OCI-LY1 (cell line): ENCODE results near the gene ZNF862.

Experiments used
- H2AFZ ChIP-seq: fragments of 200-600 bp; sonication (generic), shearing (Covaris generic); 2 replicates; pipeline ENCODE4 v1.6.0; 2014; ENCODE audit warnings: antibody characterized with exemption, mild to moderate bottlenecking, low read length
- H3F3A ChIP-seq: fragments of 200-600 bp; sonication (generic), shearing (Covaris generic); 2 replicates; pipeline ENCODE4 v1.6.0; 2014; ENCODE audit warnings: mild to moderate bottlenecking, antibody characterized with exemption, low read length, moderate library complexity; ENCODE audit not compliant: insufficient read depth
- H3K27ac ChIP-seq: fragments of 200-600 bp; sonication (generic); 2 replicates; pipeline ENCODE4 v1.5.1; 2014; ENCODE audit warnings: low read length, mixed run types, mild to moderate bottlenecking, low read depth; ENCODE audit not compliant: poor library complexity, severe bottlenecking
- H3K27me3 ChIP-seq: fragments of 200-600 bp; sonication (generic); 2 replicates; pipeline ENCODE4 v1.6.0; 2014; ENCODE audit warnings: antibody characterized with exemption, mild to moderate bottlenecking, low read length, moderate library complexity; ENCODE audit not compliant: insufficient read depth
- H3K36me3 ChIP-seq: fragments of 200-600 bp; sonication (generic); 2 replicates; pipeline ENCODE4 v1.6.1; 2014; ENCODE audit warnings: mild to moderate bottlenecking, antibody characterized with exemption, low read length, moderate library complexity, mixed read lengths; ENCODE audit not compliant: insufficient read depth
- H3K4me1 ChIP-seq: fragments of 200-600 bp; sonication (generic); 2 replicates; pipeline ENCODE4 v1.5.1; 2014; ENCODE audit warnings: mild to moderate bottlenecking, low read length, moderate library complexity; ENCODE audit not compliant: insufficient read depth, severe bottlenecking
- H3K4me2 ChIP-seq: fragments of 200-600 bp; sonication (generic), shearing (Covaris generic); 2 replicates; pipeline ENCODE4 v1.6.1; 2014; ENCODE audit warnings: low read length
- H3K4me3 ChIP-seq: fragments of 200-600 bp; sonication (generic); 2 replicates; pipeline ENCODE4 v1.5.1; 2014; ENCODE audit warnings: low read length, low read depth, mild to moderate bottlenecking, mixed read lengths; ENCODE audit not compliant: poor library complexity, severe bottlenecking
- H3K79me2 ChIP-seq: fragments of 200-600 bp; shearing (Covaris generic); 2 replicates; pipeline ENCODE4 v1.6.1; 2016; ENCODE audit warnings: mixed run types, low read length, mixed read lengths; ENCODE audit not compliant: insufficient read depth
- H3K9ac ChIP-seq: fragments of 200-600 bp; sonication (generic), shearing (Covaris generic); 2 replicates; pipeline ENCODE4 v1.6.1; 2014; ENCODE audit warnings: mild to moderate bottlenecking, low read length, mixed read lengths
- H3K9me2 ChIP-seq: fragments of 200-600 bp; sonication (generic), shearing (Covaris generic); 2 replicates; pipeline ENCODE4 v1.6.1; 2014; ENCODE audit warnings: low read depth, mild to moderate bottlenecking, low read length, mixed read lengths
- H3K9me3 ChIP-seq: fragments of 200-600 bp; shearing (Covaris generic); 2 replicates; pipeline ENCODE4 v1.6.1; 2014; ENCODE audit warnings: low read length, mixed read lengths
- H4K20me1 ChIP-seq: fragments of 200-600 bp; sonication (generic), shearing (Covaris generic); 2 replicates; pipeline ENCODE4 v1.6.0; 2016; ENCODE audit warnings: mild to moderate bottlenecking, low read length; ENCODE audit not compliant: insufficient read depth
- EZH2 ChIP-seq: fragments of 200-600 bp; sonication (generic), shearing (Covaris generic); IDR thresholded peaks from 2 replicates; pipeline ENCODE4 v1.8.0; 2017; ENCODE audit warnings: borderline replicate concordance, mixed run types, mild to moderate bottlenecking, antibody characterized with exemption, low read length, moderate library complexity, mixed read lengths
- TF ChIP-seq, protein P1 (sequence below): fragments of 200-600 bp; sonication (generic), shearing (Covaris generic); IDR thresholded peaks from 2 replicates; pipeline ENCODE4 v1.5.1; 2017; ENCODE audit warnings: mild to moderate bottlenecking, antibody characterized with exemption, low read length, moderate library complexity, mixed read lengths

ZNF862 gene

DNA sequence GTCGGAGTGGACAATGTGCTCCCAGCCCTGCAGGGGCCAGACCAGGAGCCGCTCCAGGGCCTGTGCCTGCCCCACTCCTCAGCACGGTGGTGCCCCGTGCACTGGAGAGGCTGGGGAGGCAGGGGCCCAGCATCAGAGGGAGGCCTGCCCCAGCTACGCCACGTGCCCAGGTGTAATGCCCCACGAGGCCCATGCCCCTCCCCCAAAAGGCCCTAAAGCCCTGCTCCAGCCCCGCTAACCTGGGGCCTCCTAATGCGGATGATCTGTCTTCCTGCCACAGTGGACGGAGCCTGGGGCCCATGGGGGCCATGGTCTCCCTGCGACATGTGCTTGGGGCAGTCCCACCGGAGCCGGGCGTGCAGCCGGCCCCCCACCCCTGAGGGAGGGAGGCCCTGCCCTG is 23.7 kb upstream of the ZNF862 start:
- TF ChIP-seq, protein P1, sequence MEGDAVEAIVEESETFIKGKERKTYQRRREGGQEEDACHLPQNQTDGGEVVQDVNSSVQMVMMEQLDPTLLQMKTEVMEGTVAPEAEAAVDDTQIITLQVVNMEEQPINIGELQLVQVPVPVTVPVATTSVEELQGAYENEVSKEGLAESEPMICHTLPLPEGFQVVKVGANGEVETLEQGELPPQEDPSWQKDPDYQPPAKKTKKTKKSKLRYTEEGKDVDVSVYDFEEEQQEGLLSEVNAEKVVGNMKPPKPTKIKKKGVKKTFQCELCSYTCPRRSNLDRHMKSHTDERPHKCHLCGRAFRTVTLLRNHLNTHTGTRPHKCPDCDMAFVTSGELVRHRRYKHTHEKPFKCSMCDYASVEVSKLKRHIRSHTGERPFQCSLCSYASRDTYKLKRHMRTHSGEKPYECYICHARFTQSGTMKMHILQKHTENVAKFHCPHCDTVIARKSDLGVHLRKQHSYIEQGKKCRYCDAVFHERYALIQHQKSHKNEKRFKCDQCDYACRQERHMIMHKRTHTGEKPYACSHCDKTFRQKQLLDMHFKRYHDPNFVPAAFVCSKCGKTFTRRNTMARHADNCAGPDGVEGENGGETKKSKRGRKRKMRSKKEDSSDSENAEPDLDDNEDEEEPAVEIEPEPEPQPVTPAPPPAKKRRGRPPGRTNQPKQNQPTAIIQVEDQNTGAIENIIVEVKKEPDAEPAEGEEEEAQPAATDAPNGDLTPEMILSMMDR = no peak
- TF ChIP-seq EZH2 = no peak
- H4K20me1 ChIP-seq = no peaks in the 10 kb centered on the region
- H3K36me3 ChIP-seq = no peaks in the 10 kb centered on the region
- H3K4me1 ChIP-seq = no peaks in the 10 kb centered on the region
- H3K9me3 ChIP-seq = no peaks in the 10 kb centered on the region
- H3K4me3 ChIP-seq = no peak overlapping the region
- no peaks in the 10 kb centered on the region for H3K9me2 ChIP-seq
- H3F3A ChIP-seq = no peaks in the 10 kb centered on the region
- H2AFZ ChIP-seq = no peak overlapping the region
- H3K4me2 ChIP-seq = no peak overlapping the region
- no peak overlapping the region for H3K27ac ChIP-seq
- no peaks in the 10 kb centered on the region; the same call in none of the 2 replicates for H3K27me3 ChIP-seq
- no peak overlapping the region for H3K9ac ChIP-seq
- H3K79me2 ChIP-seq = no peaks in the 10 kb centered on the region

DNA sequence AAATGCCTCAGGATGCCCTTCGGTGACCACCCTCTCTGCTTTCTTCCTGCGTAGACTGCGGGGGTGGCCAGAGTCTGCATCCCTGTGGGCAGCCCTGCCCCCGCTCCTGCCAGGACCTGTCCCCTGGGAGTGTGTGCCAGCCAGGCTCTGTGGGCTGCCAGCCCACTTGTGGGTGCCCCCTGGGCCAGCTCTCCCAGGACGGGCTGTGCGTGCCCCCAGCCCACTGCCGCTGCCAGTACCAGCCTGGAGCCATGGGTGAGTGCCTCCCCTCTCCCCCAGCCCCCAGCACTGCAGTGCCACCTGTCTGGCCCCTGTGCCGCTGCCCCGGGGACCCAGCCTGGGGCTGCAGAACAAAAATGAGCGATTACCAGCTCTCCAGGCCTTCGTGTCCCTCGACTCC is 23.1 kb upstream of the ZNF862 start:
- Histone ChIP-seq H3K9me3 (no peaks in the 10 kb centered on the region), H3K27ac (no peak overlapping the region), H3K79me2 (no peaks in the 10 kb centered on the region), H3K4me2 (no peak overlapping the region), H3K27me3 (no peaks in the 10 kb centered on the region; the same call in none of the 2 replicates), H3K9ac (no peak overlapping the region), H3K36me3 (no peaks in the 10 kb centered on the region), H3K4me3 (no peak overlapping the region), H3F3A (no peaks in the 10 kb centered on the region), H2AFZ (no peak overlapping the region), H4K20me1 (no peaks in the 10 kb centered on the region), H3K9me2 (no peaks in the 10 kb centered on the region), H3K4me1 (no peaks in the 10 kb centered on the region)
- TF ChIP-seq, protein P1 = no peak
- TF ChIP-seq EZH2 = no peak

DNA sequence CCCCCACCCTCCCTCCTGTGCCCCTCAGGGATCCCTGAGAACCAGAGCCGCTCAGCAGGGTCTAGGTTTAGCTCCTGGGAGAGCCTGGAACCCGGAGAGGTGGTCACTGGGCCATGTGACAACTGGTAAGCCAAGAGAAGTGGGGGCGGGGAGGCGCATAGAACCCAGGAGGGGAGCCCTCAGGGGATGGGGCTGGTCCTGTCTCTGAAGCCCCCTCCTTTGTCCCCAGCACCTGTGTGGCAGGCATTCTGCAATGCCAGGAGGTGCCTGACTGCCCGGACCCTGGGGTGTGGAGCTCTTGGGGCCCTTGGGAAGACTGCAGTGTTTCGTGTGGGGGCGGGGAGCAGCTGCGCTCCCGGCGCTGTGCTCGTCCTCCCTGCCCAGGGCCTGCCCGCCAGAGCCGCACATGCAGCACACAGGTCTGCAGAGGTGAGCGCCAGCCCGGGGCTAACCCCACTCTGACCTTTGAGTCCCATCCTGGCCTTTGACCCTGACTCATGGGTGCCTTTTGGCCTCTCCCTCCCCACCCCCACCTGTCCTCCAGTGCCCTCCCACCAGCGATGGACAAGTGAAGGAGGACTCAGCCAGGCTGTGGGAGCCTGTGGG is 22.4 kb upstream of the ZNF862 start:
- Histone ChIP-seq H3K4me2 (no peak overlapping the region), H3F3A (no peaks in the 10 kb centered on the region), H2AFZ (no peak overlapping the region), H4K20me1 (no peaks in the 10 kb centered on the region), H3K27ac (no peak overlapping the region), H3K4me1 (no peaks in the 10 kb centered on the region), H3K79me2 (no peaks in the 10 kb centered on the region), H3K4me3 (no peak overlapping the region), H3K9me3 (no peaks in the 10 kb centered on the region), H3K9ac (no peak overlapping the region), H3K9me2 (no peaks in the 10 kb centered on the region), H3K36me3 (no peaks in the 10 kb centered on the region), H3K27me3 (no peaks in the 10 kb centered on the region; the same call in none of the 2 replicates)
- TF ChIP-seq, protein P1 = no peak
- TF ChIP-seq EZH2 = no peak
